Vagina (tissue), 2 donors: ENCODE data around the gene ZEB2.

Source experiments
- CTCF ChIP-seq, 3 experiments: fragments of 450-650 bp in 2 of 3; fragments of 200-600 bp in 1 of 3; sonication (generic) in 1 of 3; IDR thresholded peaks; one replicate each; pipeline ENCODE4 v1.5.1; 2017 to 2019; ENCODE audit warnings: antibody characterized with exemption in 3 of 3, mild to moderate bottlenecking in 2 of 3, moderate library complexity in 2 of 3
- POLR2AphosphoS5 ChIP-seq, 2 donors: sonication (generic); formaldehyde crosslinking; IDR thresholded peaks; one replicate each; pipeline ENCODE4 v1.9.0; 2017; ENCODE audit warnings: antibody characterized with exemption in 2 of 2, mild to moderate bottlenecking in 2 of 2, low read depth in 1 of 2; ENCODE audit not compliant: insufficient read depth in 1 of 2

- TF ChIP-seq POLR2AphosphoS5 (IDR thresholded peaks at IDR 0.05; ENCODE audit: insufficient read depth in 1 of 2, low read depth in 1 of 2) (no peak), CTCF (IDR thresholded peaks at IDR 0.05) (no peak)
These were observed 32.9 kb upstream of the ZEB2 start for GRCh38 chr2:144552821-144553220.
